Measurements from ENCODE around the gene STXBP3. TPM values are rescaled to one million over a fixed set of nuclear protein-coding genes. Genes with fewer than 3 reads are reported as not detected.

Gene STXBP3
- total and polyA plus RNA-seq, 2 experiments from 2014 or later: 34.1 to 74.0 TPM

GRCh38 chr1:108704496-108704895, 42.0 kb upstream of the STXBP3 start:
- Histone ChIP-seq H3K27me3 (no peaks in the 10 kb centered on the region), H3K9me3 (ENCODE audit: low read depth) (no peaks in the 10 kb centered on the region), H3K4me1 (ENCODE audit: low read depth) (no peaks in the 10 kb centered on the region), H3K4me3 (no peak overlapping the region), H3K27ac (no peak overlapping the region), H3K36me3 (peaks cover 13% of the 10 kb centered on the region)
- TF ChIP-seq CTCF (IDR thresholded peaks at IDR 0.05; ENCODE audit: low read depth, low read length): no peak
- peak in 1 of 2 donors; percentile 67 for DNase-seq (ENCODE audit: low read depth in 1 of 2, low spot score in 1 of 2)

- Histone ChIP-seq H3K36me3 (no peaks in the 10 kb centered on the region), H3K4me3 (no peak overlapping the region), H3K9me3 (ENCODE audit: low read depth) (no peaks in the 10 kb centered on the region), H3K27me3 (no peaks in the 10 kb centered on the region), H3K27ac (no peak overlapping the region), H3K4me1 (ENCODE audit: low read depth) (no peaks in the 10 kb centered on the region)
- DNase-seq (ENCODE audit: low read depth in 1 of 2, low spot score in 1 of 2): no peak
- TF ChIP-seq CTCF (IDR thresholded peaks at IDR 0.05; ENCODE audit: low read depth, low read length): no peak
These were observed 39.8 kb upstream of the STXBP3 start for GRCh38 chr1:108706643-108707042.

- TF ChIP-seq CTCF (IDR thresholded peaks at IDR 0.05; ENCODE audit: low read depth, low read length): no peak
- Histone ChIP-seq H3K27ac (no peak overlapping the region), H3K4me1 (ENCODE audit: low read depth) (no peaks in the 10 kb centered on the region), H3K36me3 (no peaks in the 10 kb centered on the region), H3K27me3 (no peaks in the 10 kb centered on the region), H3K4me3 (no peak overlapping the region), H3K9me3 (ENCODE audit: low read depth) (no peaks in the 10 kb centered on the region)
- DNase-seq (ENCODE audit: low read depth in 1 of 2, low spot score in 1 of 2): peak in 1 of 2 donors; percentile 59
These were observed 37.5 kb upstream of the STXBP3 start for GRCh38 chr1:108708691-108709660.

- TF ChIP-seq CTCF (IDR thresholded peaks at IDR 0.05; ENCODE audit: low read depth, low read length): no peak
- Histone ChIP-seq H3K36me3 (no peaks in the 10 kb centered on the region), H3K9me3 (ENCODE audit: low read depth) (no peaks in the 10 kb centered on the region), H3K27ac (no peak within 1 kb of the TSS), H3K27me3 (no peaks in the 10 kb centered on the region), H3K4me3 (no peak within 1 kb of the TSS), H3K4me1 (ENCODE audit: low read depth) (no peaks in the 10 kb centered on the region)
- peak in 1 of 2 donors; percentile 45 for DNase-seq (ENCODE audit: low read depth in 1 of 2, low spot score in 1 of 2)
These were observed 33.8 kb upstream of the STXBP3 start, which contains the start of gene FNDC7 for GRCh38 chr1:108712606-108713150. TSS of gene FNDC7 (plus strand) at chr1:108712908. CDS start at chr1:108712934, 26 bp downstream.

GRCh38 chr1:108715932-108716331, 30.5 kb upstream of the STXBP3 start:
- Histone ChIP-seq H3K27me3 (no peaks in the 10 kb centered on the region), H3K27ac (peak overlapping the region; percentile 56), H3K4me3 (no peak overlapping the region), H3K9me3 (ENCODE audit: low read depth) (no peaks in the 10 kb centered on the region), H3K36me3 (no peaks in the 10 kb centered on the region), H3K4me1 (ENCODE audit: low read depth) (no peaks in the 10 kb centered on the region)
- TF ChIP-seq CTCF (IDR thresholded peaks at IDR 0.05; ENCODE audit: low read depth, low read length): no peak
- peak in 1 of 2 donors; percentile 46 for DNase-seq (ENCODE audit: low read depth in 1 of 2, low spot score in 1 of 2)
